GM12892 (cell line): ENCODE measurements around the gene LIN9.
A peak's percentile ranks its signal among the peaks of the same experiment; 100 is the strongest.

Experiments
- DNase-seq: peaks from one replicate; pipeline ENCODE4 v3.0.0; 2011; ENCODE audit not compliant: insufficient read length
- FAIRE-seq: peaks from 2 replicates; lab custom pipeline; 2011; peaks lifted over from hg19 to GRCh38; lab: Jason Lieb, UNC
- POLR2A ChIP-seq: IDR thresholded peaks from 2 replicates; pipeline ENCODE4 v1.6.1; 2011; ENCODE audit warnings: low read depth, low read length, control low read depth
- POLR2AphosphoS5 ChIP-seq: IDR thresholded peaks from 2 replicates; pipeline ENCODE4 v1.6.1; 2011; ENCODE audit warnings: low read depth, low read length, control low read depth
- TAF1 ChIP-seq: IDR thresholded peaks from 2 replicates; pipeline ENCODE4 v1.6.1; 2011; ENCODE audit warnings: low read depth, mild to moderate bottlenecking, control low read depth, low read length, borderline replicate concordance

Gene LIN9

DNA sequence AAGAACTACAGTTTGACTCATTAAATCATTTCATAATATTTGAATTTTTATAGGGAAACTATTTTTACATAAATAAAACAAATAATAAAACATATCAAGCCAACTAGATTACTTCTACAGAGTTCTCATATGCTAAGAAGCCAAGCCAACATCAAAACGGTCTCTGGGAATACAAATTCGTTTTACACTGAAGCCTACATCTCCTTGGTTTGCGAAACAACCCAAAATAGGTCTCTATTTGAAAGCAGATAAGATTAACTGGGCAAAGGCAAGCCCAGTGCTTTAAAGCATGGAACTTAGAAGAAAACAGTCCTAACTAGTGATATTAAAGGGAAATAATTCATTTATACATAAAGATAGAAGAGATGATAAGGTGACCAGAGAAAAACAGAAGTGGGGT lies 60.2 kb downstream of the LIN9 start:
- FAIRE-seq (no peak), DNase-seq (no peak)
- TF ChIP-seq TAF1 (no peak), POLR2AphosphoS5 (no peak), POLR2A (no peak)

DNA sequence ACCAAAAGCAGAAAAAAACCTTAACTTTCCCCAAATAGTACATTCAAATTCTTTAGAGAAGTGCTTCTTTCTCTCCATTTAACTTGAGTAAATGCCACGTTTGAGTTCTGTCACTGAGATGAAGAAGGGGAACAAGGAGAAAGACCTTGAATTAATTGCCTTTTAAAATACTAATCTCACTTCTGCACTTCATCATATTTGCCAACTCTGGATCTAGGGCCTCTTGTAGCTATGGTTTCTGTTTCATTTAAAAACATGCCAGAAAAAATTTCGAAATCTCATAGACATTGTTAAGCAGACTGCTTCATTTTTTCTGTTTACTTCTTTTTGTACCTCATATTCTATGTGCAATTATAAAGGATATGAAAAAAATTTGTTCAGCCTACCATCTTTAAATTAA lies 60.9 kb downstream of the LIN9 start:
- TF ChIP-seq POLR2AphosphoS5 (no peak), TAF1 (no peak), POLR2A (no peak)
- FAIRE-seq, result no peak
- DNase-seq, result no peak

DNA sequence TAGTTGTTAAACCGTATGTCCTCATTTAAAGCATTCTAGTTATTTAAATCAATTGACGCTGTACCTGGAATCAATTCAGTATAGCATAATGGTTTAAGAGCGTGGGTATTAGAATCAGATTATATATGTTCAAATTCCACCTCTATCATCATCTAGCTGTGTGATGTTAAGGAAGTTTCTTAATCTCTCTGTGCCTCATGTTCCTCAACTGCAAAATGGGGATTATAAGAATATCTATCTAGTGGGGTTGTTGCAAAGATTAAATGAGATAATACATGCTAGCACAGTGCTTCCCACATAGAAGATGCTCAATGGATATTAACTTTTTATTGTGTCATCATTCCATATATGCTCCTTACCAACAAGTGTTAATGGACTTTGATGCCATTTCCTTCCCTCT lies 69.5 kb downstream of the LIN9 start:
- no peak for DNase-seq
- no peak for TF ChIP-seq POLR2AphosphoS5
- no peak for TF ChIP-seq TAF1
- TF ChIP-seq POLR2A, result no peak
- FAIRE-seq, result no peak

DNA sequence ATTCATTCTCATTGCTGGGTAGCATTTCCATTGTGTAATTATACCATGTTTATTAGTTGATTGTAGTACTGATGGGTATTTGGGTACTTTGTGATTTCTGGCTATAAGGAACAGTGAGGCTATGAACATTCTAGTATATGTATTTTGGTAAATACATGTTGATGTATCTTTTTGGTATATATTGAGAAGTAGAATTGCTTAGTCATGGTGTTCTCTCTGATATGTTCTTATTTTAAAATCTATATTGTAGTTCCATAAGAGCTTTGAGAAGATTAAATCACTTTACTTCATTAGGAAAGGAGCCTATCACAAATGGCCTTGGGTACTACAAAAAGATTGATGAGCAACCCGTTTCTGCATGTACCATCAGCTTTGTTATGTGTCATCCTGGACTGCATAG lies 72.1 kb downstream of the LIN9 start:
- FAIRE-seq, result no peak
- TF ChIP-seq POLR2A (no peak), TAF1 (no peak), POLR2AphosphoS5 (no peak)

DNA sequence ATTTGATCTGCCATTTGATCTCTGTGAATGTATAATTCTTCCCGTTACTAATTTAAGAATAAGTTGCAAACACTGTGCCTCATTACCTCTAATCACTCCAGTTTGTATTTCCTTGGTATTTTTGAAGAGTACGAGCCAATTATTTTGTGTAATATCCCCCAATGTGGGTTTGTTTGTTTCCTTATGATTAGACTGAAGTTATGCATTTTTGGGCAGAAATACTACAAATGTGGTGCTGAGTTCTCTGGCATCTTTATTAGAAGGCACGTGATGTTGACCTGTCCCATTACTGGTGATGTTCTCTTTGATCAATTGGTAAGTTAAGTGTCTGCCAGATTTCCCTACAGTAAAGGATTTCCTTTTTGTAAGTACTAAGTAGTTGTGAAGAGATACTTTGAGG lies 75.2 kb downstream of the LIN9 start:
- DNase-seq, result no peak
- FAIRE-seq, result no peak
- TF ChIP-seq POLR2AphosphoS5 (no peak), POLR2A (no peak), TAF1 (no peak)

More for the DNA sequence above, 72.1 kb downstream of the LIN9 start:
- no peak for DNase-seq

DNA sequence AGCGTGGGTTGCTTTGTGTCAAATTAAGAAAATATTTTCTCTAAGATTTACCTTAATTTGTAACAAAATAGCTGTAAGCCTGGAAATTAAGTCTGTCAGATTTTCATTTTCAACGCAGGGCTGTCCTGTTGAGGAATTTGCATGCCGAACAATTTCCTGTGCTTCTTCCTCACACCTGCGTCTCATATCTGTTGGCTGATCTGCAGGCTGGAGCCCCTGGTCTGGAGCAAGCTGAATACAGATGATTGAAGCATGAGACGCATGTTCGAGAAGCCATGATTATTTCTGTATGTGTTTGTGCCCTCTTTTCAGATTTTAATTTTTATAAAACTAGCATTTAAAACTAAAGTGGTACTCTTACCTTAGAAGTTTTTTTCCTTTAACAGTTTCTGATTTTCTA lies 75.7 kb downstream of the LIN9 start:
- FAIRE-seq (peak; percentile 84), DNase-seq (no peak)
- no peak for TF ChIP-seq TAF1
- TF ChIP-seq POLR2AphosphoS5, result no peak
- TF ChIP-seq POLR2A, result no peak

DNA sequence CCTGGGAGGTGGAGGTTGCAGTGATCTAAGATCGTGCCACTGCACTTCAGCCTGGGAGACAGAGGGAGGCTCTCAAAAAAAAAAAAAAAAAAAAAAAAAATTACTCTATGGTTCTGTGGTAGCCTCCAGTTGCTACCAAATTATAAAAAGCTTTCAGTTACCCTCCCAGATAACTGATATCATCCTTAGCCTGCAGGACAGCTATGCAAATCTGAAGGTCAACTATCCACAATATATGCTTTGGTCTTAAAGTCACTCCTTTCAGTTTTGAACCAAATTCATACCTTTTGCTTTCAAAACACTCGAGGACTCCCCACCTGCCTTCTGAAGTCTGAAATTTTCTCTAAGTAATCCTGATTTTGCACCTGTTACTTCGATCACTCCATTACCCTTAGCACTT lies 82.4 kb downstream of the LIN9 start:
- no peak for DNase-seq

DNA sequence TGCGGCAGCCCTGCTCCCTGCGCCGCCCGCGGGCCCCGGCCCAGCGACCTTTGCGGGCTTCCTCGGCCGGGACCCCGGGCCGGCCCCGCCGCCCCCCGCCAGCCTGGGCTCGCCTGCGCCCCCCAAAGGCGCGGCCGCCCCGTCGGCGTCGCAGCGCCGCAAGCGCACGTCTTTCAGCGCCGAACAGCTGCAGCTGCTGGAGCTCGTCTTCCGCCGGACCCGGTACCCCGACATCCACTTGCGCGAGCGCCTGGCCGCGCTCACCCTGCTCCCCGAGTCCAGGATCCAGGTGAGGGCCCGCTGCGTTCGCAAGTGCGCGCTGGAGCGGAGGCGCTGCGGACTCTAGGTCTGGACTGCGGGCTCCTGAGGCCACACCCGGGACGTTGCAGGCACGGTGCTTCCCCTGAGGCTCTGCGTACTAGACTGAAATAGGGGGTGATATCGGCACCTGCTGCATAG lies 85.1 kb downstream of the LIN9 start:
- TF ChIP-seq POLR2A (no peak), TAF1 (no peak), POLR2AphosphoS5 (no peak)
- DNase-seq (peak; percentile 56), FAIRE-seq (peak; percentile 5)

More for the DNA sequence above, 82.4 kb downstream of the LIN9 start:
- FAIRE-seq, result peak; percentile 50
- TF ChIP-seq TAF1 (no peak), POLR2A (no peak), POLR2AphosphoS5 (no peak)

DNA sequence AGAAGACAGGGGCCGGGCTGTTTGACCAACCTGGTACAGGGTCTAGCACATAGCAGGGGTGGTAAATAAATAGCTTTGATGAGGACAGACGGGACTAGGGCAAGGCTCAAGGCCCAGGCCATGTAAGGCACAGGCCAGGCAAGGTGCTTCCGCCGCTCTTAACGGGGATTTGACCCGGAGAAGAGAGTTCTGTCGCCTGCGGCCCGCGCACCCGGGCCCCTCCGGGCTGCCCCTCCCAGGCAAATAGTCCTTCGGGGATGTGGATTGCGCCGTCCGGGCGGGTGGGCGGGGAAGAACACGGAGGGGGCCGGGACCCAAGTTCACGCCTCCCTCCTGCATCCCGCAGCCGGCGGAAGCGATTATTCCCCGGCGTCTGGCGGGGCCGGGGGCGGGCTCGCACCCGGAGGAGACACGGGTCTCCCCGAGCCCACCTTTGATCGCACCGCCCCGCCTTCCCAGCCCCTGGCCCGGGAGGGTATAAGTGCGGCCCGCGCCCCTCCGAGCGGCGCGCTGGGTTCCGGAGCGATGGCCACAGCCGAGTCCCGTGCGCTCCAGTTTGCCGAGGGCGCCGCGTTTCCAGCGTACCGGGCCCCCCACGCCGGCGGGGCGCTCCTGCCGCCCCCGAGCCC lies 85.7 kb downstream of the LIN9 start, which contains the start of gene MIXL1:
Gene MIXL1, plus strand, starts transcription at position 508 of the 629 bp plus-strand sequence. Its CDS starts 18 bp downstream, at position 526.
- no peak for TF ChIP-seq TAF1
- DNase-seq, result peak; percentile 45
- FAIRE-seq, result peak; percentile 5

DNA sequence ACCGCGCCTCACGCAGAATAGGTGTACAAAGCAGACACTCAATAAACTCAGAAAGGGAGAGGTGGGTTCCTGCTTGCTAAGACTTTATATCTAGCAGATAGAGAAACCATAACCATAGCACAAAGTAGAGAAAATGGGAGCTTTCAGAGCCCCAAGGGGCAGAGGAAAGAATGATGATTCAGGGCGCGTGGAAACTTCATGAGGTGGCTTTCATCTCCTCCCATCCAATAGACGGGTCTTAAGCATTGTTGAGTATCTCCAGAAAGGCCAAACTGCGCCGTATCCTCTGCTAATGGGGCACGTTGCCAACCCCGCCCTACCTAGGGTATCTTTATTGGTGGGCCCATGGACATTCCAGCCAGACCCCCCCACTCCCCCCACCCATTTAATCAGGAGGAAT lies 86.3 kb downstream of the LIN9 start:
- no peak for DNase-seq
- no peak for TF ChIP-seq POLR2A
- TF ChIP-seq POLR2AphosphoS5, result no peak
- TF ChIP-seq TAF1, result no peak
- no peak for FAIRE-seq

DNA sequence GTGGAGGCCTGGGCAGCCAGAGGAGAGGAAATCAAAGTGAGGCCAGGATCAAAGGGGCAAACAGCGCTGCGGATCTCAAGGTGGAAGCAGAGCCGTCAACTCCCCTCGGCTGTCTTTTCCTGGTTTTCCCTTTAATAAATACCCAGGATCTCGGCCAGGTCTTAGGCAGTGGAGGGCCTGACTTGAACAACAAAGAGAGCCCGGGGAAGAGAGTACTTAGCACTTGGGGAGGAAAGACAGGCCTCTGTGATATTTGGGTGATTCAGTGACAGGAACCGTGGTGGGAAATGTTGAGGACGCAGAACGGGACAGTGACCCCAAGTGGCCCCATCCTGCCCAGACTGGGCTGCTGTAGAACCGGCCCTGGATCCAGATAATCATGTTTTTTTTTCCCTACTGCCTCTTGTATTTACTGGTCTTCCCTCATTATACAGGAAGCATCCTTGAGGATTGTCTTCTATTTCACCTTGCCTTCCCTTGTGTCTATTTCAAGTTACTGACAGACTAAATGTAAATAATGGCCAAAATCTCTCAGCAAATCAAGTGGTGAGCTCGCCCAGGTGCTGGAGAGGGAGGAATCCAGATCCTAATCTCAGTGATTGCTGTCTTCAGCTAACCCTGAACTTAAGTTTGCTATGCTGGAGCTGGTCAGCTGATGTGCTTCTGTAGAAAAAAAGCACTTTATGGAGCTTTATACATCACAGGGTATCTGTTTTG lies 88.3 kb downstream of the LIN9 start:
- DNase-seq (no peak), FAIRE-seq (no peak)
- TF ChIP-seq POLR2AphosphoS5 (no peak), TAF1 (no peak), POLR2A (no peak)

DNA sequence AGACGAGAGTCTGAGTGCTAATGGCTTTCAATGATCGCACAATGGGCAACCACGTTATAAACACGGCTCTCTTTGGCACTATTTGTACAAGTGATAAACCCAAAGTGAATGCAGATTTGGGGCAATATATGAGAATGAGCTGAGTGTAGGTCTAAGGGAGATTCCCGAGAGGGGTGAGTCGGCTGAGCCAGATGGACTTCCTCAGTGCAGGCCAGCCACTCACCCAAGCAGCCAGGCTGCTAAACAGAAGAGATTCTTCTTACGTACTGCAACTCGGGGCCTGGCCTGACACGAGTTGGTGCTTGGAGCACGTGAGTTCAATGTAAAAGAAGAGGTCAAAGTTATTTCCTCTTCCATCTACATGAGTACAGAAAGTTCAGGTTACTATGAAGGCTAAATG lies 91.7 kb downstream of the LIN9 start:
- no peak for TF ChIP-seq POLR2A
- TF ChIP-seq POLR2AphosphoS5, result no peak
- TF ChIP-seq TAF1, result no peak
- no peak for DNase-seq
- no peak for FAIRE-seq
